Parathyroid adenoma (tissue), 2 donors: ENCODE results near the gene C20orf204.

Experiments used
- H2AFZ ChIP-seq: fragments of 300-600 bp; sonication (generic); one replicate; pipeline ENCODE4 v1.7.0; 2017; ENCODE audit warnings: antibody characterized with exemption, mild to moderate bottlenecking
- H3K27ac ChIP-seq: fragments of 300-600 bp; sonication (generic); one replicate; pipeline ENCODE4 v1.7.0; 2017
- H3K27me3 ChIP-seq: fragments of 300-600 bp; sonication (generic); one replicate; pipeline ENCODE4 v1.7.0; 2017; ENCODE audit warnings: low read length; ENCODE audit not compliant: control insufficient read depth, insufficient read depth
- H3K36me3 ChIP-seq: fragments of 300-600 bp; sonication (generic); one replicate; pipeline ENCODE4 v1.7.0; 2017; ENCODE audit warnings: low read length; ENCODE audit not compliant: control insufficient read depth, insufficient read depth
- H3K4me1 ChIP-seq: fragments of 300-600 bp; sonication (generic); one replicate; pipeline ENCODE4 v1.7.0; 2017; ENCODE audit warnings: control low read depth
- H3K4me2 ChIP-seq: fragments of 300-600 bp; sonication (generic); one replicate; pipeline ENCODE4 v1.7.0; 2017; ENCODE audit warnings: low read length
- H3K4me3 ChIP-seq: fragments of 300-600 bp; sonication (generic); one replicate; pipeline ENCODE4 v1.7.0; 2017; ENCODE audit warnings: low read depth, low read length
- H3K79me2 ChIP-seq: fragments of 300-600 bp; sonication (generic); one replicate; pipeline ENCODE4 v1.7.0; 2017; ENCODE audit warnings: control low read depth
- H3K9ac ChIP-seq: fragments of 300-600 bp; sonication (generic); one replicate; pipeline ENCODE4 v1.7.0; 2017; ENCODE audit warnings: mild to moderate bottlenecking
- H3K9me3 ChIP-seq: fragments of 300-600 bp; sonication (generic); one replicate; pipeline ENCODE4 v1.7.0; 2017; ENCODE audit warnings: low read length; ENCODE audit not compliant: control insufficient read depth
- CTCF ChIP-seq: fragments of 300-600 bp; sonication (generic); IDR thresholded peaks from one replicate; pipeline ENCODE4 v1.7.0; 2017; ENCODE audit warnings: antibody characterized with exemption, mild to moderate bottlenecking
- donor health status: primary hyperparathyroidism.

C20orf204 gene

GRCh38 chr20:64024141-64024990, 11.6 kb upstream of the C20orf204 start:
- no peak overlapping the region for H2AFZ ChIP-seq
- no peak overlapping the region for H3K9ac ChIP-seq
- TF ChIP-seq CTCF, result no peak
- no peak overlapping the region for H3K4me3 ChIP-seq
- H3K36me3 ChIP-seq, result no peaks in the 10 kb centered on the region
- no peak overlapping the region for H3K27ac ChIP-seq
- peaks cover 24% of the 10 kb centered on the region for H3K79me2 ChIP-seq
- H3K9me3 ChIP-seq, result no peaks in the 10 kb centered on the region
- no peaks in the 10 kb centered on the region for H3K4me1 ChIP-seq
- no peak overlapping the region for H3K4me2 ChIP-seq
- H3K27me3 ChIP-seq, result no peaks in the 10 kb centered on the region

- no peak overlapping the region for H3K9ac ChIP-seq
- no peak overlapping the region for H2AFZ ChIP-seq
- no peaks in the 10 kb centered on the region for H3K36me3 ChIP-seq
- TF ChIP-seq CTCF, result no peak
- no peak overlapping the region for H3K27ac ChIP-seq
- H3K4me3 ChIP-seq, result no peak overlapping the region
- H3K79me2 ChIP-seq, result peaks cover 20% of the 10 kb centered on the region
- no peaks in the 10 kb centered on the region for H3K27me3 ChIP-seq
- H3K4me2 ChIP-seq, result no peak overlapping the region
- H3K9me3 ChIP-seq, result no peaks in the 10 kb centered on the region
- H3K4me1 ChIP-seq, result no peaks in the 10 kb centered on the region
Observed at GRCh38 chr20:64025101-64025825, 10.7 kb upstream of the C20orf204 start.

DNA sequence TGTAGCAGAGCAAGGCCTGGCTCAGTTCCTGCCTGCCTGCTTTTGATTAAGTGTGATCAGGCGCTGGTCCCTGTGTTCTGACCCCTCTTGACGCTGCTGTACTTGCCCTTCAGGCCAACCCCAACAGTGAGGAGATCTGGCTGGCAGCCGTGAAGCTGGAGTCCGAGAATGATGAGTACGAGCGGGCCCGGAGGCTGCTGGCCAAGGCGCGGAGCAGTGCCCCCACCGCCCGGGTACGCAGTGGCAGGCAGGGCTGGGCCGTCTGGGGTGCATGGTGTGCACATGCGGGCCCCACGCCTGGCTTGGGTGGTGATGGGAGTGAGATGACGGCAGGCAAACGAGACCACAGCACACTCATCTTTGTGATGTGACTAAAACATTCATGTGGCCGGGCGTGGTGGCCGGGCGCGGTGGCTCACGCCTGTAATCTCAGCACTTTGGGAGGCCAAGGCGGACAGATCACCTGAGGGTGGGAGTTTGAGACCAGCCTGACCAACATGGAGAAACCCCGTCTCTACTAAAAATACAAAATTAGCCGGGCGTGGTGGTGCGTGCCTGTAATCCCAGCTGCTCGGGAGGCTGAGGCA, 10.1 kb upstream of the C20orf204 start:
- Histone ChIP-seq H3K9ac (no peak overlapping the region), H3K4me3 (no peak overlapping the region), H3K9me3 (no peaks in the 10 kb centered on the region), H3K79me2 (peaks cover 20% of the 10 kb centered on the region), H3K36me3 (no peaks in the 10 kb centered on the region), H3K27me3 (no peaks in the 10 kb centered on the region), H3K4me2 (no peak overlapping the region), H3K27ac (no peak overlapping the region), H2AFZ (no peak overlapping the region), H3K4me1 (no peaks in the 10 kb centered on the region)
- no peak for TF ChIP-seq CTCF

DNA sequence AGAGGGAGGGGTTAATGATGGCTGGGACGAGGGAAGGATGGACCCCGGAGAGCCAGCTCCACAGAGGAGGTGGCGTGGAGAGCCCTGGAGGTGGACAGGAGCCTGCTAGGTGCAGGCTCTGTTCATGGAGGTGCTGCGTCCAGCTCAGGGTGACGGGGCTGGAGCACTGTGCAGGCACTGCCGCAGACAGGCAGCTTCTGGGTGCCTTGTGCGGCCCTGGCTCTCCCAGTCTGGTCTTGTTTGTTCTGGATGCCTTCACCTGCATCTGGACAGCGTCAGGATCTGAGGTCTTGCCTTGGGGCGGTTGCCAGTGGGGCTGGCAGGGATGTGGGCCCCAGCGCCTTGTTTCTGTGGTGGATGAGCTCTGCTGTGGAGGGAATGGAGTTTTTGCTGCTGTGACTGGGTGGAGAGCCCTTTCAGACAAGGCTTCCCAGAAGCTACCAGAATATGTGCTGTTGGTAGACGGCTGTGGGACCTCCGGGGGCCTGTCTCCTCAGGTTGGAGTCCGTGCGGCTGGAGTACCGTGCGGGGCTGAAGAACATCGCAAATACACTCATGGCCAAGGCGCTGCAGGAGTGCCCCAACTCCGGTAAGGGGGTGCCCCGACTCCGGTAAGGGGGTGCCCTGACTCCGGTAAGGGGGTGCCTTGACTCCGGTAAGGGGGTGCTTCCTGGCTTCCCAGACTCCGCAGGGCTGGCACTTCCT, 7.8 kb upstream of the C20orf204 start:
- Histone ChIP-seq H3K4me1 (no peaks in the 10 kb centered on the region), H3K36me3 (no peaks in the 10 kb centered on the region)

More for the DNA sequence above, 7.8 kb upstream of the C20orf204 start:
- no peak overlapping the region for H2AFZ ChIP-seq
- H3K27me3 ChIP-seq, result no peaks in the 10 kb centered on the region
- no peaks in the 10 kb centered on the region for H3K9me3 ChIP-seq
- no peak overlapping the region for H3K27ac ChIP-seq
- H3K79me2 ChIP-seq, result peaks cover 11% of the 10 kb centered on the region
- no peak overlapping the region for H3K4me3 ChIP-seq
- no peak for TF ChIP-seq CTCF
- H3K9ac ChIP-seq, result no peak overlapping the region
- no peak overlapping the region for H3K4me2 ChIP-seq
